Posterior cingulate gyrus (tissue), 11 donors: ENCODE data around the gene CHD2.

ENCODE experiments used
- DNase-seq, 10 donors: peaks; one replicate each; pipeline versions ENCODE4 v3.0.0 to v3.0.0-alpha.2; 2020 to 2021; ENCODE audit warnings: mixed read lengths in 3 of 10
- intact Hi-C: fragments of 100-400 bp; cut with DNase I; formaldehyde crosslinking; loops from one replicate; pipeline ENCODE4 v1.15.1; 2023

The CHD2 gene

GRCh38 chr15:92922418-92923002 is 22.4 kb downstream of the CHD2 start:
- intact Hi-C loops, result loop anchor here (10.0 kb wide), 1 partner anchor 92 kb away; no protein-coding TSS in a partner anchor
- DNase-seq, result no peak

DNA sequence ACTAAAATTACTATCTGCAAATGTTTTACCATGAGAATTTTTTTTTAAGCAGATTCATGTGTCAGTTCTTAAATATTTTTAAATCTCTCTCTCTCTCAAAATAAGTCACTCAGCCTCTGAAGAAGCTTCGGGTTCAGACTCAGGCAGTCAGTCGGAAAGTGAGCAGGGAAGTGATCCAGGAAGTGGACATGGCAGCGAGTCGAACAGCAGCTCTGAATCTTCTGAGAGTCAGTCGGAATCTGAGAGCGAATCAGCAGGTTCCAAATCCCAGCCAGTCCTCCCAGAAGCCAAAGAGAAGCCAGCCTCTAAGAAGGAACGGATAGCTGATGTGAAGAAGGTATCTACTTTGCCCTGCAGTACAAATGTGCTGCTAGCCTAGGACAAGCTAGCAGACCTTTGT is 24.1 kb downstream of the CHD2 start:
- intact Hi-C loops, result loop anchor here (10.0 kb wide), 1 partner anchor 91 kb away; no protein-coding TSS in a partner anchor
- peak in 4 of 10 donors; percentile 17 to 65 (median 43) for DNase-seq

- intact Hi-C loops, result loop anchor here (10.0 kb wide), 1 partner anchor 89 kb away; no protein-coding TSS in a partner anchor
- DNase-seq, result no peak
These were observed 25.3 kb downstream of the CHD2 start for GRCh38 chr15:92925454-92925853.

DNA sequence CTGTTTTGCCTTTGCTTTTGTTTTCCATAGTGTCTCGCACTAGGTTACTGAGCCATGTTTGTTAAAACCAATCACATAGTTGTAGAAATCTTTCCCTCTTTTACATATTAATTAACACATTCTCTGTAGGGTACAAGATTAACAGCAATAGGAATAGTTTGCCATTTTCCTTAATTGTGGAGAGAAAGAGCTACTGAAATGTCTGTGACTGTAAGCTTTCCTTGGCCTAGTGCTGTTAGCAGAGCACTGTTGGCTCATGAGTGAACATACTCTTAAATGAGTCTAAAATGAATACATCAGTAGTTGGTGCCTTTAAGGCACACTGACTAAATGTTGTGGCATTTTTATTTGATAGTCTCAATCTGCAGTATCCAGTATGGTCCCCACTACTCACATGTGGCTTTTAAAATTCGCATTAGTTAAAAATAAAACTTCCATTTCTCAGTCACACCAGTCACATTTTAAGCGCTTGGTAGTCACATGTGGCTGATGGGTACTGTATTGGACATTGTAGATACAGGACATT is 28.2 kb downstream of the CHD2 start:
- DNase-seq, result no peak
- intact Hi-C loops, result loop anchor here (10.0 kb wide), 1 partner anchor 87 kb away; no protein-coding TSS in a partner anchor

DNA sequence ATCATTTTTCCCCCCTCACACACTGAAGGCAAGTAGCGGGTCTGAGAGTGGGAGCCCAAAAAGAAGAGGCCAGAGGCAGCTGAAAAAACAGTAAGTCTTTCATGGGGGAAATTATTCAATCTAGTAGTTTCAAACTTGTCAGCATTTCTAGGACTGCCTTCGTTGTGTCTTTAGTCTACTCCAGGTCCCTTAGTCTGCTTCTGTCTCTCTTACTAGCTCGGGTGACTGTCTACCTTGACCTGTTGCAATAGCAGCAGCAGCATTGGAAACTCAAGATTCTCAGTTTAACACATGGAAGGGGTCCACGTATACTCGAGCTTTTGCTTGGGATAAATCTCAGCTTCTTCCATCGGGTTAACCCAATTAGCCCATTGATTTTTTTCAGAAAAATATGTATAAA is 28.9 kb downstream of the CHD2 start:
- intact Hi-C loops, result loop anchor here (10.0 kb wide), 1 partner anchor 86 kb away; no protein-coding TSS in a partner anchor
- no peak for DNase-seq

DNA sequence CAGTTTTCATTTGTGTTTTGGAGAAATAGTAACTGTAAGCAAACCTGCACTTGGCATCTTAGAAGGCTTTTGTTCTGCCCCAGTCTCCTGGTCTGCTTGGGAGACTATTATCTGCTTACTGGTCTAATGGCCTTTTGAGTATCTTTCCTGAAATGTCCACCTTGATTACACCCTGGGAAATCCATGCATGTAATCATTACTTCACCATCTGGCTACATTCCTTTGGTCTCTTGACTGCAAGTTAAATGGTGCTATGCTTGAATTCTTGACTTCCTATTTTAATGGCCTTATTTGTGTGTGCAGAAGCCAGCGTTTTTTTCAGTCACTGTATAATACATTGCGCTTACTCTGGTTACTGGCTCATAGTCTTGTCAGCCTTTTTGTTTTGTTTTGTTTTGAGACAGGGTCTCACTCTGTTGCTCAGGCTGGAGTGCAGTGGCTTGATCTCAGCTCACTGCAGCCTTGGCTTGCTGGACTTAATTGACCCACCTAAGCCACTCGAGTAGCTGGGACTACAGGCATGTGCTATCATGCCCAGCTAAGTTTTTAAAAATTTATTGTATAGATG is 30.0 kb downstream of the CHD2 start:
- peak in 1 of 10 donors; percentile 18 for DNase-seq
- intact Hi-C loops, result no loop called here

GRCh38 chr15:92930776-92931175 is 30.7 kb downstream of the CHD2 start:
- intact Hi-C loops, result no loop called here
- no peak for DNase-seq

GRCh38 chr15:92932946-92933649 is 33.0 kb downstream of the CHD2 start:
- DNase-seq, result no peak
- intact Hi-C loops, result no loop called here

- no peak for DNase-seq
- intact Hi-C loops, result no loop called here
These were observed 33.7 kb downstream of the CHD2 start for GRCh38 chr15:92933831-92934230.

- intact Hi-C loops, result no loop called here
- no peak for DNase-seq
These were observed 34.6 kb downstream of the CHD2 start for GRCh38 chr15:92934716-92935115.

- DNase-seq, result no peak
- intact Hi-C loops, result no loop called here
These were observed 36.0 kb downstream of the CHD2 start for GRCh38 chr15:92936138-92936537.

GRCh38 chr15:92936693-92937092 is 36.6 kb downstream of the CHD2 start:
- intact Hi-C loops, result no loop called here
- no peak for DNase-seq

GRCh38 chr15:92937901-92938300 is 37.8 kb downstream of the CHD2 start:
- no peak for DNase-seq

GRCh38 chr15:92938387-92938786 is 38.3 kb downstream of the CHD2 start:
- DNase-seq, result no peak
- intact Hi-C loops, result no loop called here

More at GRCh38 chr15:92937901-92938300, 37.8 kb downstream of the CHD2 start:
- intact Hi-C loops, result no loop called here

DNA sequence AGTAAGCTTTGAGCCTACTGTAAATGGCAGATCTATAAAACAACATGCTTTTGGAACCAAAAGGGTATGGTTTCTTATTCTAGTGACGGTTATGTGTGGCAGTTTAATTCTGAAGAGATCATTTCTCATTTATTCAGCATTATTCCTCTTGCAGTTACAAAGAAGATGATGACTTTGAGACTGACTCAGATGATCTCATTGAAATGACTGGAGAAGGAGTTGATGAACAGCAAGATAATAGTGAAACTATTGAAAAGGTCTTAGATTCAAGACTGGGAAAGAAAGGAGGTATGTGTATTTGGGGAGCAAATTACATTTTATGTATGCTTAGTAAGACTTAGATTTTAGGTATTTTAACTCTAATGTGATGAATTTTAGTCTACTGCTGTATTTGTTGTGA is 41.5 kb downstream of the CHD2 start:
- no peak for DNase-seq
- intact Hi-C loops, result no loop called here

DNA sequence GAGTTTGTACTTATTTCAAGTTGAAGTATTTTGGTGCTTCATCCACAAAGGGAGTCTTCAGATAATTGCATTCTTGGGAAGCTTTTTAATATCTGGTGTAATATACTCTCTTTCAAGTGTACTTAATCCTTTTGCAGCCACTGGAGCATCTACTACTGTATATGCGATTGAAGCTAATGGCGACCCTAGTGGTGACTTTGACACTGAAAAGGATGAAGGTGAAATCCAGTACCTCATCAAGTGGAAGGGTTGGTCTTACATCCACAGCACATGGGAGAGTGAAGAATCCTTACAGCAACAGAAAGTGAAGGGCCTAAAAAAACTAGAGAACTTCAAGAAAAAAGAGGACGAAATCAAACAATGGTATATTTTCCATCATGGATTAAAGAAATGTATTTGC is 42.6 kb downstream of the CHD2 start:
- intact Hi-C loops, result no loop called here
- DNase-seq, result no peak

DNA sequence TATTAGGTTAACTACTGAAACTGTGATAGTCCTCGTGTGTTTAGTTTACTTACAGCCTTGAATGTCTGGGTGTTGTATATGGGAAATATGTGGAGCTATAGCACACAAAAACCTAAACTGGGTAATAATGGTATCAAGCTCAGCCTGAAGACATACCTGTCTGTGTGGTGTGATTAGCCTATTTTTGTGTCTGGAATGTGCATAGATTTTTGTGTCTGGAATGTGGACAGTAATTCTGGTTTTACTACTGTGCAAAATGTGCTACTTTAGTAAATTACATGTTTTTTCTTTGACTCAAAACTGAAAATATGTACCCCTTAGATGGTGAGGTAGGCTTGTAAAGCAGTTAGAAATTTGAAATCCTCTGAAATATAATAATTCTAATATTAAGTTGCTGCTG is 43.5 kb downstream of the CHD2 start:
- intact Hi-C loops, result no loop called here

DNA sequence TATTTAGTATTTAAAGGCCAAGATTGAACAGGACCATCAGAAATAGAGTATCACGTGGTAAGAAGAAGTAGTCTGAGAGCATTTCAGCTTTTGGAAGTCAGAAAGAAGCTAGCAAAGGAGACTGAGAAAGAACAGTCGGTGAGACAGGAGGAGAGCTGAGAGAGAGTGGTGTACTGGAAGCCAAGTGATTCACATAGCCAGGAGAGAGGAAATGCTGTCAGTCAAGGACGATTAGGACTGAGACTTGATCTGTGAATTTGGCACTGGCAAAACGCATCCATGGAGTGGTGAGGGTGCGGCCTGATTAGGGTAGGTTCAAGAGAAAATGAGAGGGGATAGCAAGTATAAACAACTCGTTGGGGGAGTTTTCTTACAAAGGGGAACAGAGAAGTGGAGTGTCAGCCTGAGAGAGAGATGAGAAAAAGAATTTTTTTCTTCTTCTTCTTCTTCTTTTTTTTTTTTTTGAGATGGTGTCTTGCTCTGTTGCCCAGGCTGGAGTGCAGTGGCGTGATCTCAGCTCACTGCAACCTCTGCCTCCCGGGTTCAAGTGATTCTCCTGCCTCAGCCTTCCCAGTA is 44.9 kb downstream of the CHD2 start:
- intact Hi-C loops, result no loop called here
- DNase-seq, result no peak

More for the DNA sequence above, 43.5 kb downstream of the CHD2 start:
- no peak for DNase-seq

GRCh38 chr15:92947071-92947730 is 47.1 kb downstream of the CHD2 start:
- intact Hi-C loops, result no loop called here
- DNase-seq, result no peak

GRCh38 chr15:92949604-92950249 is 49.6 kb downstream of the CHD2 start:
- intact Hi-C loops, result no loop called here
- no peak for DNase-seq
